K562 (cell line): ENCODE measurements around the gene NEDD8. TPM values are rescaled to one million over a fixed set of nuclear protein-coding genes. Genes with fewer than 3 reads are reported as not detected.

Experiments used
- BDP1 ChIP-seq: IDR thresholded peaks from 3 replicates; pipeline ENCODE4 v1.6.1; 2011; ENCODE audit not compliant: insufficient read length, insufficient read depth
- CEBPG ChIP-seq, 3 experiments: fragments of 200-800 bp in 1 of 3; sonication (Bioruptor generic) in 1 of 3; sonication (generic) in 1 of 3; formaldehyde crosslinking in 1 of 3; IDR thresholded peaks in 2 of 3; conservative IDR thresholded peaks in 1 of 3; 2 replicates each; pipeline versions ENCODE4 v1.6.1 to v1.8.0; 2016 to 2022; ENCODE audit warnings: missing compliant biosample characterization in 2 of 3, missing genetic modification characterization in 2 of 3, mild to moderate bottlenecking in 1 of 3, missing genetic modification reagents in 1 of 3
- EP400 ChIP-seq: fragments of 450-650 bp; IDR thresholded peaks from 2 replicates; pipeline ENCODE4 v1.6.1; 2017; ENCODE audit warnings: antibody characterized with exemption, mild to moderate bottlenecking, moderate library complexity
- GTF2E2 ChIP-seq: fragments of 200-800 bp; sonication (Bioruptor generic); IDR thresholded peaks from 2 replicates; pipeline ENCODE4 v1.6.1; 2016; ENCODE audit warnings: missing genetic modification characterization, missing compliant biosample characterization
- MBD2 ChIP-seq: sonication (generic); IDR thresholded peaks from 2 replicates; pipeline ENCODE4 v1.6.1; 2016; ENCODE audit warnings: low read depth, borderline replicate concordance
- MEF2D ChIP-seq: conservative IDR thresholded peaks from 2 replicates; pipeline ENCODE4 v1.6.1; 2016; ENCODE audit warnings: low read depth, missing genetic modification characterization, missing compliant biosample characterization
- MYC ChIP-seq, 2 experiments: fragments of 250-450 bp in 1 of 2; sonication (Bioruptor Pico) in 1 of 2; IDR thresholded peaks; 2 replicates each; pipeline versions ENCODE4 v1.5.1 to v1.6.1; 2012 to 2021; ENCODE audit warnings: low read depth in 2 of 2, borderline replicate concordance in 1 of 2, improper control_type of control experiment in 1 of 2, low read length in 1 of 2, mild to moderate bottlenecking in 1 of 2, moderate library complexity in 1 of 2
- NCOA1 ChIP-seq: fragments of 450-650 bp; IDR thresholded peaks from 2 replicates; pipeline ENCODE4 v1.6.1; 2016; ENCODE audit warnings: low read depth
- NCOA2 ChIP-seq, 2 experiments: fragments of 450-650 bp; IDR thresholded peaks; 2 replicates each; pipeline ENCODE4 v1.6.1; 2018; ENCODE audit warnings: mild to moderate bottlenecking in 2 of 2, moderate library complexity in 1 of 2; ENCODE audit not compliant: partially characterized antibody in 2 of 2
- PHF21A ChIP-seq: fragments of 450-650 bp; IDR thresholded peaks from 2 replicates; pipeline ENCODE4 v1.6.1; 2017; ENCODE audit warnings: low read depth, borderline replicate concordance
- POLR2A ChIP-seq: fragments of 450-650 bp; conservative IDR thresholded peaks from 2 replicates; pipeline ENCODE4 v1.6.1; 2016
- RBFOX2 ChIP-seq: fragments of 200-400 bp; formaldehyde crosslinking; IDR thresholded peaks from 2 replicates; pipeline ENCODE4 v1.6.1; 2017; ENCODE audit warnings: low read depth, mild to moderate bottlenecking, low read length, moderate library complexity
- TOE1 ChIP-seq, 2 experiments: fragments of 450-650 bp in 1 of 2; sonication (generic) in 1 of 2; formaldehyde crosslinking in 1 of 2; IDR thresholded peaks; 2 replicates each; pipeline versions ENCODE4 v1.7.1 to v1.8.0; 2016 to 2022; ENCODE audit warnings: borderline replicate concordance in 2 of 2, mild to moderate bottlenecking in 2 of 2, antibody characterized with exemption in 1 of 2, inconsistent platforms in 1 of 2, low read depth in 1 of 2, missing genetic modification reagents in 1 of 2, moderate library complexity in 1 of 2
- ZBTB40 ChIP-seq, 2 experiments: fragments of 450-650 bp in 1 of 2; sonication (generic) in 1 of 2; formaldehyde crosslinking in 1 of 2; IDR thresholded peaks; 2 replicates each; pipeline versions ENCODE4 v1.7.1 to v1.9.0; 2016 to 2022; ENCODE audit warnings: inconsistent platforms in 1 of 2, mild to moderate bottlenecking in 1 of 2, missing genetic modification reagents in 1 of 2
- ZFP36 ChIP-seq: fragments of 150-350 bp; IDR thresholded peaks from 2 replicates; pipeline ENCODE4 v1.6.1; 2018; ENCODE audit warnings: low read length, low read depth; ENCODE audit not compliant: partially characterized antibody
- ZFX ChIP-seq: sonication (generic); formaldehyde crosslinking; IDR thresholded peaks from 2 replicates; pipeline ENCODE4 v1.8.0; 2022; ENCODE audit warnings: mild to moderate bottlenecking, missing genetic modification reagents, moderate library complexity
- ZNF232 ChIP-seq: sonication (generic); formaldehyde crosslinking; IDR thresholded peaks from 2 replicates; pipeline ENCODE4 v1.8.0; 2022; ENCODE audit warnings: mild to moderate bottlenecking, missing genetic modification reagents
- polyA plus RNA-seq, 8 experiments: library from polyadenylated mRNA; depleted of rRNA in 4 of 8; stranded (reverse) in 5 of 8; unstranded in 3 of 8; fragments of >200 nt; fragmentation: Nextera tagmentation in 2 of 8; fragmentation: Illumina TruSeq in 1 of 8; extraction: Ambion mirVana in 2 of 8; extraction: Trizol in 1 of 8; gene quantifications; 2 replicates each; pipeline versions ENCODE4 v1.2.1 to v1.2.3, GENCODE V29; 2011 to 2014; ENCODE audit warnings: inconsistent platforms in 1 of 8, missing spikeins in 1 of 8
- total RNA-seq, 7 experiments: library from RNA; depleted of rRNA in 6 of 7; stranded (reverse); fragments of >200 nt in 6 of 7; fragmentation: Illumina TruSeq in 2 of 7; extraction: Trizol in 2 of 7; gene quantifications; 2 replicates each; pipeline versions ENCODE4 v1.2.1 to v1.2.3, GENCODE V29; 2011 to 2021; ENCODE audit warnings: low replicate concordance in 1 of 7

The NEDD8 gene
- total and polyA plus RNA-seq, 9 of the 15 experiments (the other 6 are each of a cell fraction or from before 2014, with no cell fraction given): 142 to 691 (median 260) TPM

- TF ChIP-seq NCOA1: 0 out of 2 replicates have a peak, but pooled peaks have one; percentile 40
- TF ChIP-seq MYC (IDR thresholded peaks at IDR 0.05; ENCODE audit: low read depth, low read length): peak; percentile 54
- no peak; the same call in 1 of the 2 replicates for TF ChIP-seq MYC (CRISPR knock-in tag; IDR thresholded peaks at IDR 0.05; ENCODE audit: borderline replicate concordance, low read depth)
- TF ChIP-seq POLR2A: peak; percentile 80
- TF ChIP-seq ZFP36: no peak
- TF ChIP-seq GTF2E2: peak; percentile 84
- TF ChIP-seq TOE1 (IDR thresholded peaks at IDR 0.05; ENCODE audit: borderline replicate concordance): no peak; the same call in none of the 2 replicates
- no peak for TF ChIP-seq TOE1 (CRISPR knock-in tag; IDR thresholded peaks at IDR 0.05; ENCODE audit: borderline replicate concordance, low read depth)
- peak; percentile 59 for TF ChIP-seq MBD2
- peak in 1 of 2 experiments; percentile 97 for TF ChIP-seq NCOA2 (IDR thresholded peaks at IDR 0.05; ENCODE audit: partially characterized antibody in 2 of 2)
- TF ChIP-seq EP400: peak; percentile 93
- TF ChIP-seq BDP1: no peak
- TF ChIP-seq ZBTB40 (IDR thresholded peaks at IDR 0.05): peak; percentile 92
- no peak for TF ChIP-seq ZBTB40 (CRISPR knock-in tag; IDR thresholded peaks at IDR 0.05)
- no peak for TF ChIP-seq PHF21A
- TF ChIP-seq RBFOX2: peak; percentile 97
- peak; percentile 95 for TF ChIP-seq ZFX
- TF ChIP-seq MEF2D: no peak
- TF ChIP-seq ZNF232 (CRISPR knock-in tag): no peak; the same call in 1 of the 2 replicates
- TF ChIP-seq CEBPG (CRISPR knock-in tag; IDR thresholded peaks at IDR 0.05): no peak; the same call in 1 of the 2 replicates
- no peak for TF ChIP-seq CEBPG (tag; conservative IDR thresholded peaks at IDR 0.05 in 1 of 2, IDR thresholded peaks at IDR 0.05 in 1 of 2)
Observed at GRCh38 chr14:24195186-24196070, 36.7 kb downstream of the NEDD8 start, which contains the start of gene TM9SF1 (continued).
